Ishikawa (cell line): Measurements from ENCODE around the gene RABGAP1.

ENCODE experiments used
- CEBPB ChIP-seq: IDR thresholded peaks from 2 replicates; pipeline ENCODE4 v1.6.1; 2012
- CREB1 ChIP-seq: IDR thresholded peaks from 2 replicates; pipeline ENCODE4 v1.6.1; 2012; ENCODE audit warnings: low read depth
- EGR1 ChIP-seq: IDR thresholded peaks from 2 replicates; pipeline ENCODE4 v1.6.1; 2012
- EP300 ChIP-seq: IDR thresholded peaks from 2 replicates; pipeline ENCODE4 v1.6.1; 2012; ENCODE audit warnings: borderline replicate concordance
- FOXM1 ChIP-seq: IDR thresholded peaks from 2 replicates; pipeline ENCODE4 v1.6.1; 2012; ENCODE audit warnings: low read depth, borderline replicate concordance
- NFIC ChIP-seq: IDR thresholded peaks from 2 replicates; pipeline ENCODE4 v1.6.1; 2012
- RAD21 ChIP-seq: IDR thresholded peaks from 2 replicates; pipeline ENCODE4 v1.6.1; 2012; ENCODE audit warnings: low read depth
- TAF1 ChIP-seq: IDR thresholded peaks from 2 replicates; pipeline ENCODE4 v1.6.1; 2012; ENCODE audit warnings: low read depth, mild to moderate bottlenecking
- TCF12 ChIP-seq: IDR thresholded peaks from 2 replicates; pipeline ENCODE4 v1.6.1; 2012; ENCODE audit warnings: low read depth
- TEAD4 ChIP-seq: IDR thresholded peaks from 2 replicates; pipeline ENCODE4 v1.6.1; 2012
- USF1 ChIP-seq: IDR thresholded peaks from 2 replicates; pipeline ENCODE4 v1.6.1; 2012
- YY1 ChIP-seq: IDR thresholded peaks from 2 replicates; pipeline ENCODE4 v1.6.1; 2012; ENCODE audit warnings: low read depth
- ZBTB7A ChIP-seq: IDR thresholded peaks from 2 replicates; pipeline ENCODE4 v1.6.1; 2012; ENCODE audit warnings: low read depth
- TF ChIP-seq, protein P1 (sequence below): IDR thresholded peaks from 2 replicates; pipeline ENCODE4 v1.6.1; 2012; ENCODE audit warnings: low read depth, mild to moderate bottlenecking
- TF ChIP-seq, protein P2 (sequence below): IDR thresholded peaks from 2 replicates; pipeline ENCODE4 v1.6.1; 2012

Gene RABGAP1

DNA sequence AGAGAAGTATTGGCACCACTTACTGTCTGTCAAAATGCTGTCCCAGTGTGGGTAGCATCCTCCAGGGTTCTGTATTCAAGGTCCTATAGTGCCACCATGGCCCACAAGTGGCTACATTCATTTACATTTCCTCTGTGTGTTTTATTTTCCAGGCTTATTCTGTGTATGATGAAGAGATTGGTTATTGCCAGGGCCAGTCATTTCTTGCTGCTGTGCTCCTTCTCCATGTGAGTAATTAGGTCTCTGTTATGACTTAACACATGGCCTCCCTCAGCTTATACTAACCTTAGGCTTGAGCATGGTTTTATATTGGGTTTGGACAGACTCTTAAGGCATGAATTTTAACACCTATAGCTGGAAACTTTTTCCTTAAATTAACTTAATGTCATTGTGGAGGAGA is 129.4 kb downstream of the RABGAP1 start:
- TF ChIP-seq NFIC: no peak
- no peak for TF ChIP-seq EGR1
- TF ChIP-seq USF1: no peak
- TF ChIP-seq CEBPB: no peak
- no peak for TF ChIP-seq FOXM1
- TF ChIP-seq TCF12: no peak
- TF ChIP-seq RAD21: no peak
- no peak for TF ChIP-seq CREB1
- no peak for TF ChIP-seq TEAD4
- TF ChIP-seq, protein P1, sequence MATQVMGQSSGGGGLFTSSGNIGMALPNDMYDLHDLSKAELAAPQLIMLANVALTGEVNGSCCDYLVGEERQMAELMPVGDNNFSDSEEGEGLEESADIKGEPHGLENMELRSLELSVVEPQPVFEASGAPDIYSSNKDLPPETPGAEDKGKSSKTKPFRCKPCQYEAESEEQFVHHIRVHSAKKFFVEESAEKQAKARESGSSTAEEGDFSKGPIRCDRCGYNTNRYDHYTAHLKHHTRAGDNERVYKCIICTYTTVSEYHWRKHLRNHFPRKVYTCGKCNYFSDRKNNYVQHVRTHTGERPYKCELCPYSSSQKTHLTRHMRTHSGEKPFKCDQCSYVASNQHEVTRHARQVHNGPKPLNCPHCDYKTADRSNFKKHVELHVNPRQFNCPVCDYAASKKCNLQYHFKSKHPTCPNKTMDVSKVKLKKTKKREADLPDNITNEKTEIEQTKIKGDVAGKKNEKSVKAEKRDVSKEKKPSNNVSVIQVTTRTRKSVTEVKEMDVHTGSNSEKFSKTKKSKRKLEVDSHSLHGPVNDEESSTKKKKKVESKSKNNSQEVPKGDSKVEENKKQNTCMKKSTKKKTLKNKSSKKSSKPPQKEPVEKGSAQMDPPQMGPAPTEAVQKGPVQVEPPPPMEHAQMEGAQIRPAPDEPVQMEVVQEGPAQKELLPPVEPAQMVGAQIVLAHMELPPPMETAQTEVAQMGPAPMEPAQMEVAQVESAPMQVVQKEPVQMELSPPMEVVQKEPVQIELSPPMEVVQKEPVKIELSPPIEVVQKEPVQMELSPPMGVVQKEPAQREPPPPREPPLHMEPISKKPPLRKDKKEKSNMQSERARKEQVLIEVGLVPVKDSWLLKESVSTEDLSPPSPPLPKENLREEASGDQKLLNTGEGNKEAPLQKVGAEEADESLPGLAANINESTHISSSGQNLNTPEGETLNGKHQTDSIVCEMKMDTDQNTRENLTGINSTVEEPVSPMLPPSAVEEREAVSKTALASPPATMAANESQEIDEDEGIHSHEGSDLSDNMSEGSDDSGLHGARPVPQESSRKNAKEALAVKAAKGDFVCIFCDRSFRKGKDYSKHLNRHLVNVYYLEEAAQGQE: no peak
- no peak for TF ChIP-seq TAF1
- no peak for TF ChIP-seq YY1

GRCh38 chr9:123072407-123072995 is 131.7 kb downstream of the RABGAP1 start:
- no peak for TF ChIP-seq TAF1
- TF ChIP-seq TCF12: no peak
- no peak for TF ChIP-seq ZBTB7A
- TF ChIP-seq USF1: no peak
- no peak for TF ChIP-seq FOXM1
- no peak for TF ChIP-seq CREB1
- no peak for TF ChIP-seq EP300
- TF ChIP-seq, protein P2, sequence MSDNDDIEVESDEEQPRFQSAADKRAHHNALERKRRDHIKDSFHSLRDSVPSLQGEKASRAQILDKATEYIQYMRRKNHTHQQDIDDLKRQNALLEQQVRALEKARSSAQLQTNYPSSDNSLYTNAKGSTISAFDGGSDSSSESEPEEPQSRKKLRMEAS: no peak
- no peak for TF ChIP-seq YY1
- no peak for TF ChIP-seq RAD21
- TF ChIP-seq TEAD4: no peak
- TF ChIP-seq EGR1: no peak
- TF ChIP-seq, protein P1: no peak
- TF ChIP-seq CEBPB: no peak
- no peak for TF ChIP-seq NFIC

DNA sequence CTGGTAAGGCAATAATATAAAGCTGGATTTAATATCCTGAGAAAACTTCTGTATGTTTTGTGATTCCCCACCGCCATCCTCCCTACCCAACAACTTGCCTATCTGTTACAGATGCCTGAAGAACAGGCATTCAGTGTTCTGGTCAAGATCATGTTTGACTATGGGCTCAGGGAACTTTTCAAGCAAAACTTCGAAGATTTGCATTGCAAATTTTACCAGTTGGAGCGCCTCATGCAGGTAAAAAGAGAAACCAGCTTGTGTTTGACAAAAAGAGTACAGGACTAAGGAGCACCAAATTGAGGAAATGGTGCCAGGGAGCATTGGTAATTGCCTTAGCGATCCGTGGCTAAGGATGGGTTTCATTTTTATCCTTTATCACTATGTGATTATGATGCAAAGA is 132.6 kb downstream of the RABGAP1 start:
- TF ChIP-seq CEBPB (no peak), EP300 (no peak), NFIC (no peak), TCF12 (no peak)
- TF ChIP-seq, protein P2: no peak

- TF ChIP-seq EP300 (no peak), EGR1 (no peak), TAF1 (no peak), CREB1 (no peak), FOXM1 (no peak), USF1 (no peak), RAD21 (no peak)
Observed at GRCh38 chr9:123073991-123074422, 133.2 kb downstream of the RABGAP1 start.

DNA sequence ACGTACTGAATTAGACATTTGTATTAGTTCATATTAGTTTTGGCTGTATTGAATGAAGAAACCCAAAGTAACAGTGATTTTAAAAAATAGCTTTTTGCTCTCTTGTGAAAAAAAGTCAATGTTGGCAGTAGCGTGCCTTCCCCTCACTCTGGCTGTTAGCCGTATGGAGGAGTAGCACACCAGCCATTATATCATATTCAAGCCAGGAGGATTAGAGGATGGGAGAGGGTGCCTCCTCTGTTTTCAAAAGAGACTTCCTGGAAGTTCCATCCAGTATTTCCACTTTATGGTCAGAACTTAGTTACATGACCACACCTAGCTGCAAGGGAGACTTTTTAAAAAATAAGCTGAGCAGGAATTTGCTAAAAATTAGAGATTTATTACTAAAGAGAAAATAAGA is 133.8 kb downstream of the RABGAP1 start:
- no peak for TF ChIP-seq EP300
- TF ChIP-seq FOXM1: no peak
- TF ChIP-seq CREB1: no peak
- no peak for TF ChIP-seq RAD21
- TF ChIP-seq CEBPB: no peak
- TF ChIP-seq, protein P2: no peak
- no peak for TF ChIP-seq ZBTB7A
- TF ChIP-seq, protein P1: no peak
- no peak for TF ChIP-seq TAF1
- TF ChIP-seq NFIC: no peak
